Measurements from ENCODE around the gene HDGFL2.

HDGFL2 gene

GRCh38 chr19:4472174-4472974, at the start of gene HDGFL2:
TSS of gene HDGFL2 (plus strand) at chr19:4472297. CDS start at chr19:4472351, 54 bp downstream.
- DNase-seq, result no peak

GRCh38 chr19:4423416-4424126, 48.5 kb upstream of the HDGFL2 start:
- DNase-seq, result no peak

- DNase-seq, result no peak
These were observed 46.6 kb upstream of the HDGFL2 start for GRCh38 chr19:4425537-4425936.

- no peak for DNase-seq
These were observed 43.6 kb upstream of the HDGFL2 start for GRCh38 chr19:4428326-4428975.

- no peak for DNase-seq
These were observed 42.8 kb upstream of the HDGFL2 start for GRCh38 chr19:4429256-4429655.

GRCh38 chr19:4429771-4430171, 42.3 kb upstream of the HDGFL2 start:
- DNase-seq, result no peak

GRCh38 chr19:4430760-4431159, 41.3 kb upstream of the HDGFL2 start:
- no peak for DNase-seq

GRCh38 chr19:4431296-4431695, 40.8 kb upstream of the HDGFL2 start:
- DNase-seq, result no peak

- DNase-seq, result no peak
These were observed 40.1 kb upstream of the HDGFL2 start for GRCh38 chr19:4431808-4432674.

GRCh38 chr19:4432918-4433506, 39.1 kb upstream of the HDGFL2 start:
- no peak for DNase-seq

- no peak for DNase-seq
These were observed 37.7 kb upstream of the HDGFL2 start for GRCh38 chr19:4434391-4434790.

- no peak for DNase-seq
These were observed 35.9 kb upstream of the HDGFL2 start for GRCh38 chr19:4436231-4436630.

- DNase-seq, result no peak
These were observed 35.0 kb upstream of the HDGFL2 start for GRCh38 chr19:4437103-4437502.

GRCh38 chr19:4439243-4439642, 32.9 kb upstream of the HDGFL2 start:
- no peak for DNase-seq

GRCh38 chr19:4441994-4442818, 29.9 kb upstream of the HDGFL2 start:
- no peak for DNase-seq

GRCh38 chr19:4442819-4443146, 29.3 kb upstream of the HDGFL2 start:
- DNase-seq, result no peak

GRCh38 chr19:4443188-4443587, 28.9 kb upstream of the HDGFL2 start:
- DNase-seq, result no peak

GRCh38 chr19:4443966-4444764, 27.9 kb upstream of the HDGFL2 start:
- no peak for DNase-seq

GRCh38 chr19:4444765-4445741, 27.0 kb upstream of the HDGFL2 start:
- no peak for DNase-seq
